Gastrocnemius medialis (tissue), 4 donors: ENCODE results near the gene TSC2.

ENCODE experiments used
- POLR2A ChIP-seq, 2 donors: fragments of 450-650 bp; IDR thresholded peaks; one replicate each; pipeline ENCODE4 v1.6.1; 2017; ENCODE audit warnings: antibody characterized with exemption in 2 of 2, mild to moderate bottlenecking in 2 of 2, moderate library complexity in 2 of 2
- TF ChIP-seq, protein P1 (sequence below), 5 experiments: fragments of 450-650 bp in 3 of 5; fragments of 200-600 bp in 2 of 5; sonication (generic) in 2 of 5; IDR thresholded peaks in 4 of 5; conservative IDR thresholded peaks in 1 of 5; 1 replicate in 4 of 5; 2 replicates in 1 of 5; pipeline ENCODE4 v1.5.1; 2016 to 2019; ENCODE audit warnings: antibody characterized with exemption in 5 of 5, mild to moderate bottlenecking in 3 of 5, moderate library complexity in 3 of 5

DNA sequence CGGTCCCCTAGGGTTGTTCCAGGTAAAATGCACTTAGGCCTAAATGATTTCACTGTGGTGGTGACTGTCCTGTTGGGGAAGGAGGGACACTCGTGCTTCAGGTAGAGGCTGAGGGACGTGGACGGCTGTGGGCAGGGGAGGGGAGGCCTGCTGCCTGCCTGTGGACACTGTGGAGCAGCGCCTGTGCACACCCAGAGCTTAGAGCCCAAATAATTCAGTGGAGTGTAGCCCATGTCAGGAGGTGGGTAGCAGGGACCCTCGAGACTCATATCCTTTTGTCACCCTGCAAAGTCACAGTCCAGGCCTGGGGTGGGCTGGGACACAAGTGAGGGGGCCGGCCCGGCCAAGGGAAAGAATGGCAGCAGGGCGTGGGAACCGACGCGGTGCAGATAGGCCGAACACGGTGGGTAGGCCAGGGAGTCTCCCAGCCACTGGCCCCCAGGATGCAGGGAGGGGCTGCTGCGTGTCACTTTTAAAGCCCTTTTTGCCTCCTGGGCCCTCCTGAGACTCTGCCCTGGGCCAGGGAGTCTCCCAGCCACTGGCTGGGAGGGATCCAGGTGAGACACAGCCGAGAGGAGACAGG, 21.8 kb upstream of the TSC2 start:
- no peak for TF ChIP-seq POLR2A (IDR thresholded peaks at IDR 0.05)
- TF ChIP-seq, protein P1, sequence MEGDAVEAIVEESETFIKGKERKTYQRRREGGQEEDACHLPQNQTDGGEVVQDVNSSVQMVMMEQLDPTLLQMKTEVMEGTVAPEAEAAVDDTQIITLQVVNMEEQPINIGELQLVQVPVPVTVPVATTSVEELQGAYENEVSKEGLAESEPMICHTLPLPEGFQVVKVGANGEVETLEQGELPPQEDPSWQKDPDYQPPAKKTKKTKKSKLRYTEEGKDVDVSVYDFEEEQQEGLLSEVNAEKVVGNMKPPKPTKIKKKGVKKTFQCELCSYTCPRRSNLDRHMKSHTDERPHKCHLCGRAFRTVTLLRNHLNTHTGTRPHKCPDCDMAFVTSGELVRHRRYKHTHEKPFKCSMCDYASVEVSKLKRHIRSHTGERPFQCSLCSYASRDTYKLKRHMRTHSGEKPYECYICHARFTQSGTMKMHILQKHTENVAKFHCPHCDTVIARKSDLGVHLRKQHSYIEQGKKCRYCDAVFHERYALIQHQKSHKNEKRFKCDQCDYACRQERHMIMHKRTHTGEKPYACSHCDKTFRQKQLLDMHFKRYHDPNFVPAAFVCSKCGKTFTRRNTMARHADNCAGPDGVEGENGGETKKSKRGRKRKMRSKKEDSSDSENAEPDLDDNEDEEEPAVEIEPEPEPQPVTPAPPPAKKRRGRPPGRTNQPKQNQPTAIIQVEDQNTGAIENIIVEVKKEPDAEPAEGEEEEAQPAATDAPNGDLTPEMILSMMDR (IDR thresholded peaks at IDR 0.05 in 4 of 5, conservative IDR thresholded peaks at IDR 0.05 in 1 of 5) = no peak
